Testis (tissue), 2 donors: ENCODE measurements around the gene SCNN1A.

Source experiments
- POLR2A ChIP-seq: fragments of 450-650 bp; IDR thresholded peaks from one replicate; pipeline ENCODE4 v1.6.1; 2017; ENCODE audit warnings: antibody characterized with exemption, mild to moderate bottlenecking, moderate library complexity
- TF ChIP-seq, protein P1 (sequence below), 3 experiments: fragments of 450-650 bp in 2 of 3; fragments of 200-600 bp in 1 of 3; sonication (generic) in 1 of 3; IDR thresholded peaks; one replicate each; pipeline ENCODE4 v1.5.1; 2016 to 2019; ENCODE audit warnings: antibody characterized with exemption in 3 of 3, mild to moderate bottlenecking in 2 of 3, moderate library complexity in 1 of 3

DNA sequence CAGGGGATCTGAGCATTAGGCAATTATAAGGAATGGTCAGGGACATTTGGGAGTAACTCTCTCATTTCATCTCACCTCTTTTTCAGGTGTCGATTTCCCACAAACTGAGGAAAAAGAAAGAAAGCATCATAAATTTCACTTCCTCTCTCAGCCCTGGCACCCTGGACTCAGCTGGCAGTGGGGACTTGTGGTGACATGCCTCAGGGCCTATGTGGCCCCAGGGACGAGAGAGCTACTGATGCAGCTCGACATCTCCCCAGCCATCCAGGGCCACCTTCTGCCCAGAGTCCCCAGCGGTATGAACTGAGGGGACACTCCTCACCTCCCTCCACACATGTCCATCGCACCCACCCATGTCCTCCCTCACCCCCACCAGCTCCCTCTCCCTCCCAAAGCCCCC, 45.2 kb downstream of the SCNN1A start:
- no peak for TF ChIP-seq POLR2A
- TF ChIP-seq, protein P1, sequence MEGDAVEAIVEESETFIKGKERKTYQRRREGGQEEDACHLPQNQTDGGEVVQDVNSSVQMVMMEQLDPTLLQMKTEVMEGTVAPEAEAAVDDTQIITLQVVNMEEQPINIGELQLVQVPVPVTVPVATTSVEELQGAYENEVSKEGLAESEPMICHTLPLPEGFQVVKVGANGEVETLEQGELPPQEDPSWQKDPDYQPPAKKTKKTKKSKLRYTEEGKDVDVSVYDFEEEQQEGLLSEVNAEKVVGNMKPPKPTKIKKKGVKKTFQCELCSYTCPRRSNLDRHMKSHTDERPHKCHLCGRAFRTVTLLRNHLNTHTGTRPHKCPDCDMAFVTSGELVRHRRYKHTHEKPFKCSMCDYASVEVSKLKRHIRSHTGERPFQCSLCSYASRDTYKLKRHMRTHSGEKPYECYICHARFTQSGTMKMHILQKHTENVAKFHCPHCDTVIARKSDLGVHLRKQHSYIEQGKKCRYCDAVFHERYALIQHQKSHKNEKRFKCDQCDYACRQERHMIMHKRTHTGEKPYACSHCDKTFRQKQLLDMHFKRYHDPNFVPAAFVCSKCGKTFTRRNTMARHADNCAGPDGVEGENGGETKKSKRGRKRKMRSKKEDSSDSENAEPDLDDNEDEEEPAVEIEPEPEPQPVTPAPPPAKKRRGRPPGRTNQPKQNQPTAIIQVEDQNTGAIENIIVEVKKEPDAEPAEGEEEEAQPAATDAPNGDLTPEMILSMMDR (IDR thresholded peaks at IDR 0.05): no peak
